Measurements from ENCODE around the gene TLR6.

GRCh38 chr4:38832624-38833528, 23.7 kb downstream of the TLR6 start:
- TF ChIP-seq CTCF (IDR thresholded peaks at IDR 0.05) (no peak), POLR2A (IDR thresholded peaks at IDR 0.05) (no peak)
